ENCODE measurements around the gene RNF220. TPM values are rescaled to one million over a fixed set of nuclear protein-coding genes. Genes with fewer than 3 reads are reported as not detected.

RNF220 gene
- total and polyA plus RNA-seq, 2 of the 13 experiments (the other 11 are each of a cell fraction or from before 2014, with no cell fraction given) = 48.2 to 72.1 TPM

GRCh38 chr1:44642255-44642654, 237.2 kb downstream of the RNF220 start:
- TF ChIP-seq ASH2L (IDR thresholded peaks at IDR 0.05; ENCODE audit: insufficient read length, low read depth, low read length) = no peak
- no peak for TF ChIP-seq ZNF274 (CRISPR knock-in tag; IDR thresholded peaks at IDR 0.05)
- no peak for TF ChIP-seq TCF12 (IDR thresholded peaks at IDR 0.05)
- TF ChIP-seq TCF12 (CRISPR knock-in tag; IDR thresholded peaks at IDR 0.05) = no peak
- no peak for TF ChIP-seq ZNF577 (CRISPR knock-in tag; IDR thresholded peaks at IDR 0.05; ENCODE audit: borderline replicate concordance, low read depth)
- no peak for TF ChIP-seq ZKSCAN1 (IDR thresholded peaks at IDR 0.05; ENCODE audit: low read length)
- ATAC-seq (no peak), DNase-seq (ENCODE audit: low spot score) (no peak), FAIRE-seq (no peak)
- intact Hi-C loops (cut with micrococcal nuclease; ENCODE audit: unreplicated experiment) (no loop called here), in situ Hi-C loops (cut with HindIII; ENCODE audit: extremely low pct_ligation_motif_present, low pct_unique_long_range_greater_than_20kb) (no loop called here)
- Histone ChIP-seq H3K4me1 (ENCODE audit: insufficient read depth, low read length) (no peaks in the 10 kb centered on the region), H3K36me3 (replicated peaks in 1 of 2; ENCODE audit: control insufficient read depth in 1 of 2, insufficient read depth in 2 of 2, low read length in 2 of 2) (peaks cover 54 to 93% of the 10 kb centered on the region in 2 experiments), H2AFZ (ENCODE audit: low read length) (no peak overlapping the region), H3K4me2 (ENCODE audit: low read depth, low read length) (no peak overlapping the region), H3K9ac (ENCODE audit: insufficient read depth, low read depth, low read length) (no peak overlapping the region), H3K4me3 (replicated peaks in 1 of 3; ENCODE audit: insufficient read depth in 1 of 3, low read depth in 2 of 3, low read length in 3 of 3) (no peak overlapping the region), H3K27ac (ENCODE audit: extremely low read length, insufficient read depth, low read length) (no peak overlapping the region), H3K79me2 (ENCODE audit: insufficient read depth, low read length) (no peaks in the 10 kb centered on the region), H3K9me3 (ENCODE audit: low read length) (no peaks in the 10 kb centered on the region), H4K20me1 (ENCODE audit: insufficient read depth, low read length) (no peaks in the 10 kb centered on the region), H3K27me3 (ENCODE audit: control insufficient read depth in 1 of 2, insufficient read depth in 2 of 2, low read length in 2 of 2) (no peaks in the 10 kb centered on the region)
- 97% methylated on average over 2 of the region's 2 CpGs for WGBS (ENCODE audit: low lambda C conversion rate)
- CTCF ChIA-PET (ENCODE audit: low intra/inter-chr PET ratio, low total read pairs) = no interaction called here
- no TSS peak for BruUV-seq (replicated peaks)
- POLR2A ChIA-PET = interaction anchor here (0.9 to 2.2 kb wide), 5 partner anchors 8 to 32 kb away, joined by 3 to 14 read pairs (median 5); partner anchors contain the start of genes ARMH1 and TMEM53

- DNase-seq (ENCODE audit: low spot score) = no peak
- no peaks in the 10 kb centered on the region for H3K4me1 ChIP-seq (ENCODE audit: insufficient read depth, low read length)
- no peaks in the 10 kb centered on the region for H3K27me3 ChIP-seq (ENCODE audit: control insufficient read depth in 1 of 2, insufficient read depth in 2 of 2, low read length in 2 of 2)
- intact Hi-C loops (cut with micrococcal nuclease; ENCODE audit: unreplicated experiment) (no loop called here), in situ Hi-C loops (cut with HindIII; ENCODE audit: extremely low pct_ligation_motif_present, low pct_unique_long_range_greater_than_20kb) (no loop called here)
- no peak overlapping the region for H3K4me2 ChIP-seq (ENCODE audit: low read depth, low read length)
- H3K36me3 ChIP-seq (replicated peaks in 1 of 2; ENCODE audit: control insufficient read depth in 1 of 2, insufficient read depth in 2 of 2, low read length in 2 of 2) = peaks cover 53 to 92% of the 10 kb centered on the region in 2 experiments
- no peaks in the 10 kb centered on the region for H3K9me3 ChIP-seq (ENCODE audit: low read length)
- CTCF ChIA-PET (ENCODE audit: low intra/inter-chr PET ratio, low total read pairs) = no interaction called here
- POLR2A ChIA-PET = interaction anchor here (0.9 to 1.8 kb wide), 4 partner anchors 9 to 31 kb away, joined by 3 to 6 read pairs (median 4); partner anchors contain the start of genes ARMH1 and TMEM53
- FAIRE-seq = no peak
- no peak for ATAC-seq
- H3K79me2 ChIP-seq (ENCODE audit: insufficient read depth, low read length) = no peaks in the 10 kb centered on the region
- no peaks in the 10 kb centered on the region for H4K20me1 ChIP-seq (ENCODE audit: insufficient read depth, low read length)
- H3K4me3 ChIP-seq (replicated peaks in 1 of 3; ENCODE audit: insufficient read depth in 1 of 3, low read depth in 2 of 3, low read length in 3 of 3) = no peak overlapping the region
- H3K9ac ChIP-seq (ENCODE audit: insufficient read depth, low read depth, low read length) = no peak overlapping the region
- no peak overlapping the region for H3K27ac ChIP-seq (ENCODE audit: extremely low read length, insufficient read depth, low read length)
- 95% methylated on average over 3 of the region's 3 CpGs for WGBS (ENCODE audit: low lambda C conversion rate)
- BruUV-seq (replicated peaks) = no TSS peak
- H2AFZ ChIP-seq (ENCODE audit: low read length) = no peak overlapping the region
- TF ChIP-seq PCBP2 (optimal IDR thresholded peaks at IDR 0.05; ENCODE audit: low read depth, low read length, poor library complexity, severe bottlenecking) (no peak), ZNF558 (CRISPR knock-in tag; IDR thresholded peaks at IDR 0.05; ENCODE audit: borderline replicate concordance) (no peak), IRX3 (CRISPR knock-in tag; IDR thresholded peaks at IDR 0.05; ENCODE audit: borderline replicate concordance, low read depth) (no peak), ZNF672 (CRISPR knock-in tag; IDR thresholded peaks at IDR 0.05) (no peak), ZNF263 (CRISPR knock-in tag; IDR thresholded peaks at IDR 0.05) (no peak), HNRNPUL1 (IDR thresholded peaks at IDR 0.05; ENCODE audit: low read depth, low read length) (no peak), ZFP37 (CRISPR knock-in tag; IDR thresholded peaks at IDR 0.05; ENCODE audit: borderline replicate concordance) (no peak), HHEX (CRISPR knock-in tag; IDR thresholded peaks at IDR 0.05) (no peak), JUND (CRISPR knock-in tag; IDR thresholded peaks at IDR 0.05) (no peak), REL (CRISPR knock-in tag; conservative IDR thresholded peaks at IDR 0.05) (no peak), IRF2 (CRISPR knock-in tag; IDR thresholded peaks at IDR 0.05) (no peak), THAP8 (CRISPR knock-in tag; IDR thresholded peaks at IDR 0.05; ENCODE audit: borderline replicate concordance) (no peak), XRCC5 (optimal IDR thresholded peaks at IDR 0.05; ENCODE audit: low read length) (no peak)
- TF ChIP-seq, protein P1, sequence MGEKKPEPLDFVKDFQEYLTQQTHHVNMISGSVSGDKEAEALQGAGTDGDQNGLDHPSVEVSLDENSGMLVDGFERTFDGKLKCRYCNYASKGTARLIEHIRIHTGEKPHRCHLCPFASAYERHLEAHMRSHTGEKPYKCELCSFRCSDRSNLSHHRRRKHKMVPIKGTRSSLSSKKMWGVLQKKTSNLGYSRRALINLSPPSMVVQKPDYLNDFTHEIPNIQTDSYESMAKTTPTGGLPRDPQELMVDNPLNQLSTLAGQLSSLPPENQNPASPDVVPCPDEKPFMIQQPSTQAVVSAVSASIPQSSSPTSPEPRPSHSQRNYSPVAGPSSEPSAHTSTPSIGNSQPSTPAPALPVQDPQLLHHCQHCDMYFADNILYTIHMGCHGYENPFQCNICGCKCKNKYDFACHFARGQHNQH (CRISPR knock-in tag; IDR thresholded peaks at IDR 0.05) = no peak
These were observed 237.9 kb downstream of the RNF220 start for GRCh38 chr1:44642925-44643324.
